GM23338 (cell line): Measurements from ENCODE around the gene CD247.

Experiments used
- CREB1 ChIP-seq: fragments of 250-450 bp; sonication (Bioruptor Pico); IDR thresholded peaks from 2 replicates; pipeline ENCODE4 v1.5.0; 2020; ENCODE audit warnings: low read depth, mild to moderate bottlenecking, moderate library complexity
- CTCF ChIP-seq, 2 experiments: fragments of 200-600 bp in 1 of 2; sonication (generic) in 1 of 2; conservative IDR thresholded peaks; 2 replicates each; pipeline versions ENCODE4 v1.5.1 to v1.6.1; 2016 to 2017; ENCODE audit warnings: antibody characterized with exemption in 2 of 2, low read depth in 2 of 2, mild to moderate bottlenecking in 2 of 2, moderate library complexity in 1 of 2
- EZH2 ChIP-seq: fragments of 200-600 bp; sonication (generic); IDR thresholded peaks from one replicate; pipeline ENCODE4 v1.8.0; 2017; ENCODE audit warnings: antibody characterized with exemption, mild to moderate bottlenecking, low read depth; ENCODE audit not compliant: unreplicated experiment
- EZH2phosphoT487 ChIP-seq: fragments of 200-600 bp; sonication (generic); IDR thresholded peaks from one replicate; pipeline ENCODE4 v1.8.1; 2018; ENCODE audit warnings: antibody characterized with exemption; ENCODE audit not compliant: unreplicated experiment
- POLR2AphosphoS5 ChIP-seq: IDR thresholded peaks from 2 replicates; pipeline ENCODE4 v1.6.1; 2016; ENCODE audit warnings: antibody characterized with exemption, low read depth
- REST ChIP-seq: IDR thresholded peaks from one replicate; pipeline ENCODE4 v1.6.1; 2018; ENCODE audit warnings: antibody characterized with exemption; ENCODE audit not compliant: unreplicated experiment

- no peak for TF ChIP-seq POLR2AphosphoS5
- TF ChIP-seq CTCF (conservative IDR thresholded peaks at IDR 0.05; ENCODE audit: low read depth in 2 of 2): no peak
- TF ChIP-seq EZH2phosphoT487: no peak
- TF ChIP-seq EZH2: no peak
- no peak for TF ChIP-seq CREB1 (CRISPR knock-in tag)
- no peak for TF ChIP-seq REST
Measured at GRCh38 chr1:167524651-167525050, 6.3 kb upstream of the CD247 start.
